NCI-H146 treated with DMSO at 0.1 percent for 48 hours (cell line): ENCODE results near the gene ACOXL.

ENCODE experiments used
- DNase-seq: peaks from one replicate; lab custom pipeline; 2025; ENCODE audit not compliant: unreplicated experiment; lab: John Stamatoyannopoulos, UW

Gene ACOXL

GRCh38 chr2:111100765-111101162 is 368.4 kb downstream of the ACOXL start:
- no peak for DNase-seq

- DNase-seq: no peak
Observed at GRCh38 chr2:111101592-111101991, 369.2 kb downstream of the ACOXL start.

GRCh38 chr2:111102216-111102615 is 369.8 kb downstream of the ACOXL start:
- DNase-seq: no peak

GRCh38 chr2:111105926-111106325 is 373.6 kb downstream of the ACOXL start:
- no peak for DNase-seq

- no peak for DNase-seq
Observed at GRCh38 chr2:111106706-111107105, 374.3 kb downstream of the ACOXL start.

DNA sequence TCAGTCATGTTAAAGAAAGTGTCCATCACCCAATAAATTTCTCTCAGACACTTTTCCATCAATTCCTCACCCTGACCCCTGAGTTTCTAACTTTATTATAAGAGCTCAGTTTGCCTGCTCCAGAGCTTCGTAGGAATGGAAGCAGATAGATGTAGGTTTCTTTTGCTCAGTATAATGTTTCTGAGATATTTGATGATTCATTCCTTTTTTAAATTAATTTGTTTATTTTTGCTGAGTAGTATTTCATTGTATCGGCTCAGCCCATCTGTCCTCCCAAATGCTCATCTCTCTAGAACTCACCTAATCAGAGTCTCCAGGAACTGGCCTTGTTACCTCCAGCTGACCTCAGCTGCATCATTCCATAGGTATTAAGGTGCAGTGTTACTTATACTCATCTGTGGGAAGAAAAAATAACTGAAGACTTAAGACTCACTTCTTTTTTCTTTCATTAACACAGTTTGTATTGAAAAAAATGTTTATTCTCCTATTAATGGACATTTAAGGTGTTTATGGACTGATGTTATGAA is 376.4 kb downstream of the ACOXL start:
- DNase-seq: no peak

DNA sequence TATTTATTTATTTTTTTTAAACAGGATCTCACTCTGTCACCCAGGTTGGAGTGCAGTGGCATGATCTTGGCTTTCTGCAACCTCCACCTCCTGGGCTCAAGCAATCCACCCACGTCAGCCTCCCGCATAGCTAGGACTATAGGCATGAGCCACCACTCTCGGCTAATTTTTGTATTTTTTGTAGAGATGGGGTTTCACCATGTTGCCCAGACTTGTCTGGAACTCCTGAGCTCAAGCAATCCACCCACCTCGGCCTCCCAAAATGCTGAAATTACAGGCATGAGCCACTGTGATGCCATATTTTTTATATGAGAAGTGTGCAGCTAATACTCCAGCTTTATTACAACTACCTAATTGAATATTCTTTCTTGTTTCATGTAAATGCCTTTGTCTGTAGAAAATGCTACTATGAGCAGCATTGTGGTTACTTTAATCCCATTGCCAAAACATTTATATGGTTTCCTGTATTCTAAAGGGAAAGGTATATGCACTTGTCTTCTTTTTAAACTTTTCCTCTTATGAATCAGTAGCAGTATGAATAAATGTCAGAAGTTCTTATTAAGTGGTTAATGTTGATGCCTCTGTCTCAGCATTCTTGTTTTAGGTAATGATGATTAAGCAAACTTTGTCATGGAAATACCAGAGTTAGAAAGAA is 378.9 kb downstream of the ACOXL start:
- no peak for DNase-seq

- DNase-seq: no peak
Observed at GRCh38 chr2:111113838-111114237, 381.5 kb downstream of the ACOXL start.

DNA sequence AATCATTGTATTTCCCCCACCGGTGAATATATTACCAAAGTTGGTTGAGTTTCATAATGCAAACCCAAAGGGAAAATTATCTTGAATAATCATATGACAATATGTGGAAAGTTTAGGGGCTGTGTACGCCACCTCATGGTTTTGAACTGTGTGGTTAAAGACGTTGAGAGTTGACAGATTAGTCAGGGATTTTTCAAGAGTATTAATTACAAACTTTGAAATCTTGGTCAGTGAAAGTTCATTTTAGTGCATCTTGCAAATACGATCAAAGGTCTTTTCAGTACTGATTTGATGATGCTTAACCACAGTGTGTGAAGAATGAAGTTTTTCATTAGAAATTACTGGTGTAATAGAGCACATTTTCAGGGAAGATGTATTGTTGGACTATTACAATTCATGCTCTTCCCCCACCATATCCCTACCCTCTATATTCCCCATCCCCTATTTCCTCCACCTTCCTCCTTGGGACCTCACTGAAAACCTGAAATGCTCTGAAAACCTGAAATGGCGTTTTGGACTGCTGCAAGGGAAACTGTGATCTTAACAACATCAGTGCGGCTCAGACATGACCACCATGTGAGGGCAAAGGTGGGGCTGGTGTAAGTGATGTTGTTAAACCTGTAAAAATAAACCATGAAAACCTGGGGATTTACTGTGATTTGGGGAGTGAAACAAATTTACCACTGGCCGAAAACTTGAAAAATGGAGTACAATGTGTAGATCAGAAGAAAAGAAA is 383.8 kb downstream of the ACOXL start:
- no peak for DNase-seq

DNA sequence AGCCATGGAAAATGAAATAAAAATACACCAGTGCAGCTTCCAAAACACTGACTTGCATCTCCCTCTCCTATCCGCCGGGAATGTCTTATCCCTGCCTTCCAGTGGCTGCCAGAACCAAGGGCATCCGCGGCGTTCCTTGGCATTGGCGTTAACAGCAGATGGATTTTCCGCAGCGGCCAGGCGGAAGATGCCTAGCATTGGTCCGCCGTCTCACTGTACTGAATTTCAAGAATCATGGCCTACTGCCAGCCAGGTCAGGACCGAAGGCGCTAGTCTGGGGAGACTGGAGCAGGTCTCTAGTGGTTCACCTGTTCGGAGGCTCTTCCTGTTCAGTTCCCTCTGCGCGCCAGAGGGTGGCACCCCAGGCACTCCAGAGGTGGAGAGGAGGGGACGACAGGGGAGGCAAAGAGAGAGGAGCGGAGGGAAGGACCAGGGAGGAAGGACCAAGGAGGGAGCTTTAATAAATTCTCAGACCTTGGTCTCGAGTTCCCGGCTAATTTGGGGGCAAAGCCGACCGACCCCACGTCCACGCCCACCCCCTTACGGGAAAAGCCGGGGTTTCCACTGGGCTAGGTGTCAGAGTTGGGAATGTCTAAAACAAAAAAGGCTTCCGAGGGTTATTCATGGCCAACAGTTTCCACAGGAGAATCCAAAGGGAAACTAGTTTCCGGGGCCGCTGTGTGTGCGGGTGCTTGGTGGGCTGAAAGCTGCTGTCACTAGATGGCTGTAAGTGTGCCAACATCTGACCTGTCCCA is 384.6 kb downstream of the ACOXL start:
- peak; percentile 73 for DNase-seq

GRCh38 chr2:111117598-111118480 is 385.5 kb downstream of the ACOXL start:
- DNase-seq: no peak

GRCh38 chr2:111118481-111118980 is 386.2 kb downstream of the ACOXL start:
- DNase-seq: no peak

DNA sequence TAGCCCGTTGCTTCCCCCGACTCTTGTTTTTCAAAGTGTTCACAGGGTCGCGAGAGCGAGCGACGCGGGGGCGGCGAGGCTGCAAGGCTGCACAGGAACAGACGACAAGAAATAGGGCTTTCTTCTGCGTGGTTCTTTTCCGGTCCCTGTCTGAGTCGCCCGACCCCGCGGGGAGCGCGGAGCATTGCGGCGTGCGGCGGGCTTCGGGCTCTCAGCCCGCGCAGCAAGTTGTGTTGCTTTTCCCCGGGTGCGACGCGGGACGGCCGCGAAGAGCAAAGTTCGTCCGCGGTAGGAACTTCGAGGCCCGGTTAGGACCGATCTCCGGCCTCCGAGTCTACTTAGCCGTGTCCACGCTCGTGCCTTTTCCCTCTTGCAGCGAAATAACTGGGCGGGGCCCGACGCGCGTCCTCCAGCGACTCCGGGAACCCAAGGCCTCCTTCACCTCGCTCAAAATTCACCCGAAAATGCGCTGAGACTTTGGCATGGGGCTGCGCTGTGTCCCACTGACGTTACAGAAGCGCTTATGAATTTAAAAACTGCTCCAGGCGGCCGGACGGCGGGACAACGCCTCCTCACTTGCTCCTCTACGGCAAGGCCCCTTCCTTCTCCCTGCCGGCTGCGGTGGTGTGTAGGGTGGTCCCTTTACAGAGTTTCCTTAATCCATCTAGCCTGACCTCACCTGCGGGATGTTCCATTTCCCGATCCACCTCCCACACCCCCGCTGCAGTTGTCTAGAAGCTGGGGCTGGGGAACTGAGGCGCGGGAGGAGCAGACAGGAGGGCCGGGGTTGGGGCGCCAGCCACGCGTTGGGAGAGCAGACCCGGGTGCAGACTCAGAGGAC is 386.8 kb downstream of the ACOXL start:
- DNase-seq: no peak

- DNase-seq: no peak
Observed at GRCh38 chr2:111119822-111120252, 387.5 kb downstream of the ACOXL start.

GRCh38 chr2:111120253-111121027 is 388.1 kb downstream of the ACOXL start, which contains the start of gene BCL2L11:
Gene BCL2L11, plus strand, starts transcription at chr2:111120914. Its CDS starts 2,832 bp downstream, at chr2:111123746.
- peak; percentile 85 for DNase-seq

DNA sequence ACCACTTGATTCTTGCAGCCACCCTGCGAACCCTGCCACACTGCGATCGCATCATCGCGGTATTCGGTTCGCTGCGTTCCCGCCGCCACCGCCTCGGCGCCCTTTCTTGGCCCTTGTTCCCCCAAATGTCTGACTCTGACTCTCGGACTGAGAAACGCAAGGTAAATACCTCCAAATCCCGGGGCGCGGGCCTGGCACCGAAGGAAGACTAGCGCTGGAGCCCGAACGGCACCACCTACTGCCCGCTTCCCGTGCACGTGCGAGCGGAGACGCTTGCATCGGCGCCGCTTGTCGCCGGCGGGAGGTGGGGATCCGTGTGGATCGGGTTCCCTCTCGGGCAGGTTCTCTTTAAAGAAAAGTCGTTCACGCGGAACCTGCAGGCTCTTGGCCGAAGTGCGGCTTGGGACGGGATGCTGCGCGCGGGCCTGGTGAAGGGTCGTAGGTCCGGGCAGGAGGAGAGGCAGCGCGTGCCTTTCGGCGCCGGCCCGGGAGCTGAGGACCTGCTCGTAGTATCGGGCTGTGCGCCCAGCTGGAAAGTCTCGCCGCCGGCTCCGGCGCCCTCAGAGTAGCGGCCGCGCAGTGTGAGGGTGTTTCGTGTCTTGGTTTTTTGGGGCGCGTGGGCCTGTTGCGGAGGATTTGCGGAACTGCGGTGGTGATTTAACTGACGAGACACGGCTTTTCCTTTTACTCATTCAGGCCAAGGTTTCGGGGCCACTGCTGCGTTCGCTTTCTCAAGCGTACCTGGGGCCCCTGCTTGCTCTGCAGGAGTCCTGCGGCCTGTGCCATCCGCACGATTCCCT is 388.9 kb downstream of the ACOXL start:
- peak; percentile 45 for DNase-seq

DNA sequence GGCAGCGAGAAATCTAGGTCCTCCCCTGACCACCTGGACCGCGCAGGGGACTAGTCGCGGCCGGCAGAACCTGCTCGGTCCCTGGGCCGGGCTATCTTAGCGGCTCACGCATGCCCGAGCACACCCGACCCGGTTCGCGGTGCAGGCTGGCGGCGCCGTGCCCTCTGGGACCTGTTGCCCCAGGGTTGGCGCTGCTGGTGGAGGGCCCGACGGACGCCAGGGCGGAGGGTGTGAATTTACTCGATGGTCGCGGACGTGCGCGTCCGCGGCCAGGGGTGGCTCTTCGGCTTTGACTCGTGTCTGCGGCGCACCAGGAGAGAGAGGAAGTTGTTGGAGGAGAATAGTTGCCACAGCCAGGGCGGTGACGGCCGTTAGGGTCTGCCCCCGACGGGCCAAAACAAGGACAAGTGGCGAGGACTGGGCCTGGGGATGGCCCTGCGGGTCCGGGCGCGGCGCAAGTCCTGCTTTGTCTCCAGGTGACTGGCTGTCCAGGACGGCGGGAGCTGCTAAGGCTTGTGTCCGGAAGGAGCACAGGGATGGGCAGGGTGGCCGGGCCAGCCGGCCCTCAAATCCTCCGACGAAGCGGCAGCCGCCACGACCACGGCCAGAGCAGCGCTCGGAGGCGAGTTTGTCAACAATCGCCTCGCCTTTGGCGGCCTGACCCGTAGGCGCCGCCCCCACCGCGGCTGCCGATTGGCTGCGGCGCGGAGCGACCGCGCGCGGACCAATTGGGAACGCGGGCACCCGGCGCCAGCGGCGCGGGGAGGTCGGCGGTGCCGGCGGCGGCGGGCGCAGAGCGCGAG is 389.7 kb downstream of the ACOXL start:
- peak; percentile 70 for DNase-seq
